ENCODE data around the gene ARHGEF3.

Gene ARHGEF3, protein sequence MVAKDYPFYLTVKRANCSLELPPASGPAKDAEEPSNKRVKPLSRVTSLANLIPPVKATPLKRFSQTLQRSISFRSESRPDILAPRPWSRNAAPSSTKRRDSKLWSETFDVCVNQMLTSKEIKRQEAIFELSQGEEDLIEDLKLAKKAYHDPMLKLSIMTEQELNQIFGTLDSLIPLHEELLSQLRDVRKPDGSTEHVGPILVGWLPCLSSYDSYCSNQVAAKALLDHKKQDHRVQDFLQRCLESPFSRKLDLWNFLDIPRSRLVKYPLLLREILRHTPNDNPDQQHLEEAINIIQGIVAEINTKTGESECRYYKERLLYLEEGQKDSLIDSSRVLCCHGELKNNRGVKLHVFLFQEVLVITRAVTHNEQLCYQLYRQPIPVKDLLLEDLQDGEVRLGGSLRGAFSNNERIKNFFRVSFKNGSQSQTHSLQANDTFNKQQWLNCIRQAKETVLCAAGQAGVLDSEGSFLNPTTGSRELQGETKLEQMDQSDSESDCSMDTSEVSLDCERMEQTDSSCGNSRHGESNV

DNA sequence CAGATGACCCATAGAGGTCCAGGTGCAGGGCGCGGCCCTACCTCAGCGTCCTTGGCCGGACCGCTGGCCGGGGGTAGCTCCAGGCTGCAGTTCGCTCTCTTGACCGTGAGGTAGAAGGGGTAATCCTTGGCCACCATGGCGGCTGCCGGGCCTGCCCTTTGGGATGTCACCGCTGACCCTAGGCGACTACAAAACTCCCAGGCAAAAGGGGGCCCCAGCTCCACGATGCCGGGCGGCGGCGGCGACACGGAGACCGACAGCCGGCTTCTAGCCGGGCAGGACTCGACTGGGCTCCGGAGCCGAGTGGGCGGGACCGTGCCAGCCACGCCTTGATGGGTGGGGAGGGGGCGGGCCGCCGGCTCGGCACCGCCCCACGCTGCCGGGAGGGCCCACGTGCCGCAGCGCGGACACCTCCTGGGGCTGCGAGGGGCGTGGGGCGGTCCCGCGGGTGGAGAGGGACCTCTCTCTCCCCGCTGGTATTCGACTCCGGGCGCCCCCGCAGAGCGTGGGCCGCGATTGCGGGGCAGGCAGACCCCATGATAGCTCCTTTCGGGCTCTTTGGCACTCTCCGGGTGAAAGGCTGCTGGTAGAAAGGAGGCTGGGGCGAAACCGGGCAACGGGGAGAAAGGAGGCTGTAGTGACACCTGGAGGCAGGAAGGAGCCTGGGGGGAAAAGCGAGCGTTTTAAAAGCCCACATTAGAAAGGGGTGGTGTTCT lies at the start of gene ARHGEF3:
Gene ARHGEF3 (minus strand): TSS at position 288 of the 716 bp plus-strand sequence. CDS start 151 bp downstream, at position 137.
- Histone ChIP-seq H3K79me2 (ENCODE audit: low read length) (peaks cover 3% of the 10 kb centered on the region; the same call in 1 of the 2 replicates), H3K9me3 (ENCODE audit: insufficient read depth, low read length) (no peaks in the 10 kb centered on the region), H2AFZ (ENCODE audit: low read depth, low read length) (peak within 1 kb of the TSS; percentile 88), H3K4me3 (ENCODE audit: low read length) (peak within 1 kb of the TSS; percentile 85), H3K36me3 (replicated peaks; ENCODE audit: low read depth, low read length) (no peaks in the 10 kb centered on the region), H3K9ac (ENCODE audit: low read length) (peak within 1 kb of the TSS; percentile 66), H3K27me3 (ENCODE audit: low read depth, low read length) (peaks cover 4% of the 10 kb centered on the region; the same call in 1 of the 2 replicates), H4K20me1 (ENCODE audit: insufficient read depth, low read length) (0 out of 2 replicates have a peak, but pooled peaks cover 6% of the 10 kb centered on the region), H3K4me2 (ENCODE audit: low read length) (peak within 1 kb of the TSS; percentile 94), H3K4me1 (ENCODE audit: low read length) (peaks cover 47% of the 10 kb centered on the region), H3K27ac (ENCODE audit: low read length) (0 out of 2 replicates have a peak within 1 kb of the TSS, but pooled peaks have one; percentile 13)
- TF ChIP-seq EZH2phosphoT487 (IDR thresholded peaks at IDR 0.05; ENCODE audit: low read depth): no peak
- TF ChIP-seq CTCF (IDR thresholded peaks at IDR 0.05; ENCODE audit: low read depth, low read length): peak; percentile 85

DNA sequence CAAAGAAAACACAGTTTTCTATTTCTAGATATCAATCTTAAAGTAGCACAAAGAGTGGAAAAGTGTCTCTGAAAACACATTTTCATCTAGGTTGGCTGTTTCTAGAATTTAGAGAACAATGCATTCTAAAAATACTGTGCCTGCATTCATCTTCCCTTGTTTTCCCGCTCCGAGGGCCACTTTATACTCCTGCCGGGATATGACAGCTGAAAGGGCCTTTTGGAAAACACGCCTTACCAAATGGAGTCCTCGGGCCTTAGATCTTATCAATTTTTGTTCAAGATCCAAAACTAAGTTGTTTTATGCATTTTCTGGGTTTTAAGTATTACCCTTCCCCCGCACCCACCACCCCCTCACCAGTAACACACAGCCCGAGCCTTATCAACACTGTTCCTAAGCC lies 47.9 kb upstream of the ARHGEF3 start:
- no peak for TF ChIP-seq CTCF (IDR thresholded peaks at IDR 0.05; ENCODE audit: low read depth, low read length)
- no peak for TF ChIP-seq EZH2phosphoT487 (IDR thresholded peaks at IDR 0.05; ENCODE audit: low read depth)

DNA sequence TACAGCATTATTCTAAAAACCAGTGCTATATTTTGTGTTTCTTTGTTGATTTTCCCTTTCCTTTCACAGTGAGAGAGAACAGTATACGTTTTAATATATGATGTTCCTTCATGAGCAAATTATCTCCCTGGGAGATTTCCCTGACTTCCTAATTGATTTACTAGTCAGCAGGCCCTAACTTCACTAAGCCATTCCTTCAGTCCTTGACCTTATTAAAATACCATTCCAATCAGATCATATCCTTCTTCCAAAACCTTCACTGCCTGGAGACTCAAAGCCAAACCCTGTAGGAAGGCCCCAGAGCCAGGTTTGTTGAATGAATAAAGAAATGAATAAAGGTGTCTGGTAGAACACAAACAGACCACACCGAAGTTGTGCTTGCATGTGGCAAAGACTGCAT lies 43.8 kb upstream of the ARHGEF3 start:
- H3K4me1 ChIP-seq (ENCODE audit: low read length): no peaks in the 10 kb centered on the region
- H3K4me2 ChIP-seq (ENCODE audit: low read length): no peak overlapping the region
- H3K4me3 ChIP-seq (ENCODE audit: low read length): no peak overlapping the region
- no peak overlapping the region for H2AFZ ChIP-seq (ENCODE audit: low read depth, low read length)
- H3K27me3 ChIP-seq (ENCODE audit: low read depth, low read length): no peaks in the 10 kb centered on the region
- H3K9me3 ChIP-seq (ENCODE audit: insufficient read depth, low read length): no peaks in the 10 kb centered on the region
- H3K79me2 ChIP-seq (ENCODE audit: low read length): no peaks in the 10 kb centered on the region
- no peaks in the 10 kb centered on the region for H4K20me1 ChIP-seq (ENCODE audit: insufficient read depth, low read length)
- no peak overlapping the region for H3K27ac ChIP-seq (ENCODE audit: low read length)
- H3K9ac ChIP-seq (ENCODE audit: low read length): no peak overlapping the region
- H3K36me3 ChIP-seq (replicated peaks; ENCODE audit: low read depth, low read length): no peaks in the 10 kb centered on the region
- no peak for TF ChIP-seq EZH2phosphoT487 (IDR thresholded peaks at IDR 0.05; ENCODE audit: low read depth)
- TF ChIP-seq CTCF (IDR thresholded peaks at IDR 0.05; ENCODE audit: low read depth, low read length): no peak

More for the DNA sequence above, 47.9 kb upstream of the ARHGEF3 start:
- no peaks in the 10 kb centered on the region for H3K4me1 ChIP-seq (ENCODE audit: low read length)
- no peaks in the 10 kb centered on the region for H4K20me1 ChIP-seq (ENCODE audit: insufficient read depth, low read length)
- H3K79me2 ChIP-seq (ENCODE audit: low read length): no peaks in the 10 kb centered on the region
- H3K9me3 ChIP-seq (ENCODE audit: insufficient read depth, low read length): no peaks in the 10 kb centered on the region
- no peak overlapping the region for H3K4me3 ChIP-seq (ENCODE audit: low read length)
- no peak overlapping the region for H2AFZ ChIP-seq (ENCODE audit: low read depth, low read length)
- H3K9ac ChIP-seq (ENCODE audit: low read length): no peak overlapping the region
- H3K4me2 ChIP-seq (ENCODE audit: low read length): no peak overlapping the region
- H3K27me3 ChIP-seq (ENCODE audit: low read depth, low read length): no peaks in the 10 kb centered on the region
- no peaks in the 10 kb centered on the region for H3K36me3 ChIP-seq (replicated peaks; ENCODE audit: low read depth, low read length)
- H3K27ac ChIP-seq (ENCODE audit: low read length): no peak overlapping the region

GRCh38 chr3:56844536-56844935 lies 42.8 kb upstream of the ARHGEF3 start:
- no peaks in the 10 kb centered on the region for H3K4me1 ChIP-seq (ENCODE audit: low read length)
- H3K4me3 ChIP-seq (ENCODE audit: low read length): no peak overlapping the region
- TF ChIP-seq CTCF (IDR thresholded peaks at IDR 0.05; ENCODE audit: low read depth, low read length) (no peak), EZH2phosphoT487 (IDR thresholded peaks at IDR 0.05; ENCODE audit: low read depth) (no peak)
- H4K20me1 ChIP-seq (ENCODE audit: insufficient read depth, low read length): no peaks in the 10 kb centered on the region
- no peak overlapping the region for H3K9ac ChIP-seq (ENCODE audit: low read length)
- H3K4me2 ChIP-seq (ENCODE audit: low read length): no peak overlapping the region
- no peaks in the 10 kb centered on the region for H3K36me3 ChIP-seq (replicated peaks; ENCODE audit: low read depth, low read length)
- no peaks in the 10 kb centered on the region for H3K27me3 ChIP-seq (ENCODE audit: low read depth, low read length)
- no peaks in the 10 kb centered on the region for H3K79me2 ChIP-seq (ENCODE audit: low read length)
- no peak overlapping the region for H2AFZ ChIP-seq (ENCODE audit: low read depth, low read length)
- H3K27ac ChIP-seq (ENCODE audit: low read length): no peak overlapping the region
- no peaks in the 10 kb centered on the region for H3K9me3 ChIP-seq (ENCODE audit: insufficient read depth, low read length)

Data from OCI-LY3 (cell line).